ENCODE results near the gene IL15RA.
"Not testable (repeated sequence)": the region's sequence is repeated elsewhere in the genome, so short reads cannot be mapped to it uniquely, and the experiment has no call there.

- TF ChIP-seq CTCF, POLR2AphosphoS5 (IDR thresholded peaks at IDR 0.05): not testable (repeated sequence)
Measured at GRCh38 chr10:6005161-6005804, 27.9 kb upstream of the IL15RA start.
